Pancreas (tissue), 10 donors: Measurements from ENCODE around the gene PNPLA8. TPM values are rescaled to one million over a fixed set of nuclear protein-coding genes. Genes with fewer than 3 reads are reported as not detected.
A peak's percentile ranks its signal among the peaks of the same experiment; 100 is the strongest.
"Not testable (repeated sequence)": the region's sequence is repeated elsewhere in the genome, so short reads cannot be mapped to it uniquely, and the experiment has no call there.

ENCODE experiments used
- ATAC-seq, 4 donors: fragments of 200-7000 bp; cut with Tn5 transposase; one replicate each; pipeline versions ENCODE4 v1.8.0 to v1.9.1; 2020; ENCODE audit warnings: mild to moderate bottlenecking in 4 of 4, moderate library complexity in 4 of 4
- DNase-seq, 6 donors: peaks; one replicate each; pipeline ENCODE4 v3.0.0-alpha.2; 2020
- FAIRE-seq: peaks from 2 replicates; lab custom pipeline; 2012; peaks lifted over from hg19 to GRCh38; lab: Jason Lieb, UNC
- H3K27ac ChIP-seq, 4 donors: fragments of 200-600 bp; sonication (generic); 1 replicate in 3 of 4; 2 replicates in 1 of 4; pipeline versions ENCODE4 v1.5.0 to v1.8.0; 2020
- H3K27me3 ChIP-seq, 4 donors: fragments of 200-600 bp; one replicate each; pipeline ENCODE4 v1.8.0; 2021
- H3K36me3 ChIP-seq, 3 donors: fragments of 200-600 bp; sonication (generic) in 1 of 3; one replicate each; pipeline versions ENCODE4 v1.5.0 to v1.8.0; 2020 to 2021
- H3K4me1 ChIP-seq, 3 donors: fragments of 200-600 bp; one replicate each; pipeline ENCODE4 v1.8.0; 2021
- H3K4me3 ChIP-seq, 4 donors: fragments of 200-600 bp; sonication (generic) in 2 of 4; one replicate each; pipeline versions ENCODE4 v1.5.0 to v1.8.0; 2020 to 2021
- H3K9me3 ChIP-seq, 4 donors: fragments of 200-600 bp; one replicate each; pipeline ENCODE4 v1.8.0; 2021
- WGBS, 2 donors: extraction: QIAGEN DNeasy Blood & Tissue Kit; methylation state at CpG; one replicate each; pipeline ENCODE4 v1.1.7; 2013; 5-methylcytosine and 5-hydroxymethylcytosine counted together
- intact Hi-C, 3 donors: fragments of 100-400 bp; cut with DNase I; formaldehyde crosslinking; loops; one replicate each; pipeline versions ENCODE4 v1.11.1 to v1.14.2; 2022
- polyA plus RNA-seq, 2 donors: library from polyadenylated mRNA; stranded (reverse); fragments of 200-250 nt; gene quantifications; one replicate each; pipeline ENCODE4 v1.2.3, GENCODE V29; 2013
- total RNA-seq, 6 donors: library from RNA; stranded (reverse); fragmentation: NEBNext Ultra II Directional in 4 of 6; extraction: Animal tissue kit (Norgen Biotek cat#: 25700) in 4 of 6; gene quantifications; one replicate each; pipeline versions ENCODE4 v1.2.1 to v1.2.4, GENCODE V29; 2021 to 2023
- TF ChIP-seq, protein P1 (sequence below), 4 donors: fragments of 200-600 bp; sonication (generic) in 3 of 4; IDR thresholded peaks; one replicate each; pipeline versions ENCODE4 v1.5.0 to v1.8.0; 2021; ENCODE audit warnings: antibody characterized with exemption in 4 of 4
- donor health status: healthy with polysubstance abuse.
- donor health status: DM: no; HTN: no; CAD: no; lungs with moderate emphysema.
- donor health status: DM: no; HTN: no; CAD: no.
- donor health status: control.
- donor health status: control.
- donor health status: Bipolar disorder and iron deficiency.
- donor health status: DM: yes; HTN: yes; CAD: no.
- donor health status: DM: no; HTN: no; CAD: no.
- donor health status: DM: no; HTN: no; CAD: no.
- donor health status: DM: yes; HTN: yes; CAD: no.

The PNPLA8 gene
- total and polyA plus RNA-seq, 8 donors, result 5.2 to 13.4 (median 10.1) TPM

GRCh38 chr7:108467391-108467790, 58.5 kb downstream of the PNPLA8 start:
- H3K9me3 ChIP-seq, result no peaks in the 10 kb centered on the region

GRCh38 chr7:108466322-108466721, 59.6 kb downstream of the PNPLA8 start:
- intact Hi-C loops, ATAC-seq, FAIRE-seq, H3K4me1 ChIP-seq, H3K9me3 ChIP-seq, DNase-seq, H3K36me3 ChIP-seq, H3K27ac ChIP-seq, H3K4me3 ChIP-seq, H3K27me3 ChIP-seq: not testable (repeated sequence)
- WGBS, 2 donors, result 63 to 87% methylated on average over 2 of the region's 2 CpGs

More at GRCh38 chr7:108467391-108467790, 58.5 kb downstream of the PNPLA8 start:
- intact Hi-C loops, result no loop called here
- no peak overlapping the region for H3K27ac ChIP-seq
- ATAC-seq (no peak), FAIRE-seq (no peak), DNase-seq (no peak)
- no peaks in the 10 kb centered on the region for H3K27me3 ChIP-seq
- TF ChIP-seq, protein P1, sequence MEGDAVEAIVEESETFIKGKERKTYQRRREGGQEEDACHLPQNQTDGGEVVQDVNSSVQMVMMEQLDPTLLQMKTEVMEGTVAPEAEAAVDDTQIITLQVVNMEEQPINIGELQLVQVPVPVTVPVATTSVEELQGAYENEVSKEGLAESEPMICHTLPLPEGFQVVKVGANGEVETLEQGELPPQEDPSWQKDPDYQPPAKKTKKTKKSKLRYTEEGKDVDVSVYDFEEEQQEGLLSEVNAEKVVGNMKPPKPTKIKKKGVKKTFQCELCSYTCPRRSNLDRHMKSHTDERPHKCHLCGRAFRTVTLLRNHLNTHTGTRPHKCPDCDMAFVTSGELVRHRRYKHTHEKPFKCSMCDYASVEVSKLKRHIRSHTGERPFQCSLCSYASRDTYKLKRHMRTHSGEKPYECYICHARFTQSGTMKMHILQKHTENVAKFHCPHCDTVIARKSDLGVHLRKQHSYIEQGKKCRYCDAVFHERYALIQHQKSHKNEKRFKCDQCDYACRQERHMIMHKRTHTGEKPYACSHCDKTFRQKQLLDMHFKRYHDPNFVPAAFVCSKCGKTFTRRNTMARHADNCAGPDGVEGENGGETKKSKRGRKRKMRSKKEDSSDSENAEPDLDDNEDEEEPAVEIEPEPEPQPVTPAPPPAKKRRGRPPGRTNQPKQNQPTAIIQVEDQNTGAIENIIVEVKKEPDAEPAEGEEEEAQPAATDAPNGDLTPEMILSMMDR (IDR thresholded peaks at IDR 0.05), result no peak
- no peak overlapping the region for H3K4me3 ChIP-seq
- no peaks in the 10 kb centered on the region for H3K36me3 ChIP-seq
- H3K4me1 ChIP-seq, result no peaks in the 10 kb centered on the region
- 33 to 37% methylated on average over 2 of the region's 2 CpGs for WGBS, 2 donors

DNA sequence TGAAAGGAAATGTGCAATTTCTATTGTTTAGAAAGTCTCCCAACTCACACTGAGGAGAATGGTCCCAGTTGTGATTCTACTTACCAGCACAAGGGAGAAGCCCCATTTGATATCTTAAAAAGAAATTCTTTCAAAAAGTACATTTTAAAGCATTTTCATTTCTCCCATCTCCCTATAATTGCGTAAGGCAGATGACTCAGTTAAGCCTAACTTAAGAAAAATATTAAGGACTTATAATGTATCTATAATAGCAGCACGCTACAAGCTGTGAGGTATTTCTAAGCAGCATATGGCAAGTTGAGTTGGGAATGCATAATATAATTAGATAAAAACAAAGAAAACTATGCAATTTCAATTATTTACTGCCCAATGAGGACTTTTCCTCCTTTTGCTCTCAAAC, 61.2 kb downstream of the PNPLA8 start:
- intact Hi-C loops, result no loop called here
- TF ChIP-seq, protein P1 (IDR thresholded peaks at IDR 0.05), result no peak
- FAIRE-seq (no peak), DNase-seq (no peak), ATAC-seq (no peak)
- Histone ChIP-seq H3K27me3 (no peaks in the 10 kb centered on the region), H3K36me3 (no peaks in the 10 kb centered on the region), H3K9me3 (no peaks in the 10 kb centered on the region), H3K27ac (no peak overlapping the region), H3K4me3 (no peak overlapping the region), H3K4me1 (peaks cover 8 to 18% (median 11%) of the 10 kb centered on the region in 3 donors)
- 96% methylated on average over 2 of the region's 2 CpGs for WGBS, 2 donors

DNA sequence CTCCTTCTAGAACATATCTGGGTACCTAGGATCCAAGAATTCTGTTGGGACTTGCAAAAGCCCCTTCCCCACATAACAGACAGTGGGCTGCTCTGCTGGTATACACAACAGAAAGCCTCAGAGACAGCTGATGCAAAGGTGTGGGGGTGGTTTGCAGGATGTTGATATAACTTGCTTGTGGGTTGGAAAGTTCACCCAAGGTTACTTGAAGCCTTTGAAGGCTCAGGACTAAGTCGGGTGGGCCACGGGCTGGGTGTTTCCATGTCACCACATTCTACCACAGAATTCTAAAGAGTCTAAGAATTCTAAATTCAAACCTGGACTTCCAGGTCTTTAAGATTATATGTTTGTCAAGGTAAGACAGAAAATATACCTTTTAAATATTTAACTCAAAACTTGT, 62.3 kb downstream of the PNPLA8 start:
- Histone ChIP-seq H3K27ac (no peak overlapping the region), H3K4me1 (peaks cover 8 to 18% (median 11%) of the 10 kb centered on the region in 3 donors), H3K27me3 (no peaks in the 10 kb centered on the region), H3K4me3 (no peak overlapping the region), H3K9me3 (no peaks in the 10 kb centered on the region), H3K36me3 (no peaks in the 10 kb centered on the region)
- ATAC-seq, result no peak
- 74 to 80% methylated on average over 2 of the region's 2 CpGs for WGBS, 2 donors
- intact Hi-C loops, result no loop called here
- DNase-seq, result no peak
- TF ChIP-seq, protein P1 (IDR thresholded peaks at IDR 0.05), result no peak
- no peak for FAIRE-seq

DNA sequence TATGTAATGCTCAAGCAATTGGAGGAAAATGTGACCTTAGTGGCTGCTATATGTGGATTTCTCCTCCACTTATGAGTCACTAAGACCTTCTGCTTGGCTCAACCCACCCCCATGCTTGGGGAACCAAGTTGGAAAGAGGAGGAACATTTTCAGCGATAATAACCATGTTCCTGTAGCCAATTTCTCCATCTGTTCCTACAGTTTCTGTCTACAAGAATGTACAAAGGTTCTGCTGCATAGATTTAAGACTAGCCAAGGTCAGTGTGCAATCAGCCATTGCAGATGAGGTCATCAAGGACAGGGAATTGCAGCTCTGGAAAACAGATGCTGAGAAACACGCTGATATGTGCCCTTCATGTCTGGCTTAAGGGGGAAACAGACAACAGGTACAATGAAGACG, 64.1 kb downstream of the PNPLA8 start:
- 25 to 33% methylated on average over 3 of the region's 3 CpGs for WGBS, 2 donors
- Histone ChIP-seq H3K4me1 (peaks cover 8 to 18% (median 11%) of the 10 kb centered on the region in 3 donors), H3K27ac (peak overlapping the region; percentile 6 to 48 (median 40)), H3K36me3 (no peaks in the 10 kb centered on the region), H3K9me3 (no peaks in the 10 kb centered on the region), H3K27me3 (no peaks in the 10 kb centered on the region), H3K4me3 (no peak overlapping the region)
- ATAC-seq (peak; percentile 83 to 89 (median 84)), FAIRE-seq (no peak), DNase-seq (peak in 4 of 6 donors; percentile 22 to 62 (median 47))
- intact Hi-C loops, result no loop called here
- TF ChIP-seq, protein P1 (IDR thresholded peaks at IDR 0.05), result no peak
